Activated naive CD4-positive, alpha-beta T cell treated with anti-CD3 and anti-CD28 coated beads, Interleukin-2, amount 50 U/mL, for 72 hours (primary cell): ENCODE results near the gene STX8. TPM values are rescaled to one million over a fixed set of nuclear protein-coding genes. Genes with fewer than 3 reads are reported as not detected.

ENCODE experiments used
- ATAC-seq, 2 donors: fragments of 150-1000 bp; cut with Tn5 transposase; 2 replicates each; pipeline ENCODE4 v1.10.0; 2021; ENCODE audit warnings: mild to moderate bottlenecking in 2 of 2, moderate library complexity in 2 of 2
- DNase-seq, 2 donors: peaks; one replicate each; pipeline ENCODE4 v3.0.0; 2021 to 2022; ENCODE audit warnings: low spot score in 2 of 2
- H3K27ac Mint-ChIP-seq, 2 donors: one replicate each; pipeline ENCODE4 v1.8.0; 2022; ENCODE audit warnings: mild to moderate bottlenecking in 2 of 2, mixed read lengths in 2 of 2
- H3K36me3 Mint-ChIP-seq, 2 donors: one replicate each; pipeline ENCODE4 v1.8.0; 2022; ENCODE audit warnings: mixed read lengths in 2 of 2
- H3K9me3 Mint-ChIP-seq, 2 donors: one replicate each; pipeline ENCODE4 v1.8.0; 2022; ENCODE audit warnings: mixed read lengths in 2 of 2
- total RNA-seq, 2 donors: library from RNA; stranded (reverse); gene quantifications; one replicate each; pipeline ENCODE4 v1.2.3, GENCODE V29; 2022

STX8 gene
- total RNA-seq, 2 donors from 2014 or later: 42.1 to 65.4 TPM

DNA sequence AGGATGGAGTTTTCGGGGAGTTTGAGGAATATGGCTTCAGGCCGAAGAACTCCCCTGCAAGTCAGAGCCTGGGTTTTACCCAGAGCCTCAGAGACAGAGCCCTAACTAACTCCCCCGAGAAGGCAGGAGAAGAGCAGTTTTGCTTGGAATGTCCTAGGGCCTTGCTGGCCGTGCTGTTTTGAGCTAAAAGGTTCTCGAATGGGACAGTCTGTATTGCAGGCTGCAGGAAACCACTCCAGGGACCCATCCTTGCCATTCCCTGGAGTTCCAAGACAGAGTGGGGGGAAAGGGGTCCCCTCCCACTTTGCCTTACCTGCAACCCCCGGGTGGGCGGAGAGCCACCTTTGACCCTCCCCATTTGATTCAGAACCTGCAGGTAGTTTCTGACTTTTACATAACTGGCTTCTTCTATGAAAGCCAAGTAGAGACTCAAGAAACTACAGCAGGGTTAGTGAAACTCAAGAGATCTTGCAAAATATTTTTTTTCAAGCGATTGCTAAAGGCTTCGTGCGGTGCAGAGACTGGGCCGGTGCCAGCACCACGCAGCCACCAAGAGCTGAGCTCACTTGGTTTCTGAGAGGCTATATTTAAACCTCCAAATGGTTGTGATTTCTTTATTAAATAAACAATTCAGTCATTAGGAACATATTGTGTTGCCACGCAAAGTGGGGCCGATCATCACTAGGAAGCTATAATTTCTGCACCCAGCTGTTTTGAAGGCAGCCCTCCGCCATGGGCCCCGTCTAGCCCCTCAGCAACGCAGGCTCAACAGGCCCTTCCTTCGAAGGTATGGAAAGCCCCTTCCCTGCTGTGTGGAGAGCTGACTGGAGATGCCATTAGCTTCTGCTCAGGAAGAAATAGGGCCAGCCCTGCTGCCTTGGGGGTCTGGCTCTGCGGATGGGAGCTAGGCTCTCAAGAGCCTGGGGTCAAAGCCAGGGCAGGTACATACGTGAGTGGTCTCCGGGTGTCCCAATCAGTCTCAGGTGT, 331.3 kb downstream of the STX8 start:
- no peak for ATAC-seq
- H3K27ac Mint-ChIP-seq: no peak overlapping the region
- no peaks in the 10 kb centered on the region for H3K9me3 Mint-ChIP-seq
- H3K36me3 Mint-ChIP-seq: no peaks in the 10 kb centered on the region
- no peak for DNase-seq

DNA sequence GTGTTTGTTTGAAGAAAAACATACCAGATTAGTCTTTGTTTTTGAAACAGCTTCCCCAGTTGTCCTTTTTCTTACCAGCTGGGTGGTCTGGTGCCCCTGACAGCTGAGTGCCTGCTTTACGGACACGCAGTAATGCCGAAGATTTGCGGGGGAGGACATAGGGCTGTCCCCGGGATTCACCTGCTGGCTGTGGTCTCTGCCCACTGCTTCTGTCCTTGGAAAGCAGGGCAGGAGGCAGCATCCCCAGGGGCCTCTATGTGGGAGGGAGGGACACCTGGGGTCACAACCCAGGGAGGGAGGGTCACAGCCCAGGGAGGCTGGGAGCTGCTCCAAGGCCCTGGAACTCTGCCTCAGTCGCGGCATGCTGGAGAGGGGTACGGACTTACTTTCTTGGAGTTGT, 332.6 kb downstream of the STX8 start:
- no peaks in the 10 kb centered on the region for H3K36me3 Mint-ChIP-seq
- ATAC-seq (no peak), DNase-seq (no peak)
- no peaks in the 10 kb centered on the region for H3K9me3 Mint-ChIP-seq
- no peak overlapping the region for H3K27ac Mint-ChIP-seq

DNA sequence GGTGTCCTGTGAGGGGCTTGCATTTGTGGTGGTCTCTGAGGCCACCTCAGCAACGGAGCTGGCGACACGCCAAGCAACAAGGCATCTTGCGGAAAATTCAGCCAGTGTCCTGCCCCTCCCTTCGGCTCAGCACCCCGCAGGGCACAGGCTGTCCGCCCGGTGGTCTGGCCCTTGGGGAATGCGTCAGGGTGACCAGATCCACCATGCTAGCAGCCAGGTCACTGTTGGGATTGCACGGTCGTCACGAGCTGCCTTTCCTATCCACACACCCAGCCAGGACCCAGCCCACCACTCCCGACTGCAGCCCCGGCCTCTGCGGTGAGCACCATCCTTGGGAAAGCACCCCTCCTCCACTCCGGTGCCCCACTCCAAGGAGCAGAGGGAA, 333.1 kb downstream of the STX8 start:
- ATAC-seq (no peak), DNase-seq (no peak)
- Mint-ChIP-seq H3K9me3 (no peaks in the 10 kb centered on the region), H3K36me3 (peaks cover 0 to 3% of the 10 kb centered on the region in 2 donors), H3K27ac (no peak overlapping the region)

GRCh38 chr17:9241774-9242496, 333.7 kb downstream of the STX8 start:
- ATAC-seq: no peak
- no peak for DNase-seq
- H3K27ac Mint-ChIP-seq: no peak overlapping the region
- H3K9me3 Mint-ChIP-seq: no peaks in the 10 kb centered on the region
- peaks cover 0 to 5% of the 10 kb centered on the region in 2 donors for H3K36me3 Mint-ChIP-seq

DNA sequence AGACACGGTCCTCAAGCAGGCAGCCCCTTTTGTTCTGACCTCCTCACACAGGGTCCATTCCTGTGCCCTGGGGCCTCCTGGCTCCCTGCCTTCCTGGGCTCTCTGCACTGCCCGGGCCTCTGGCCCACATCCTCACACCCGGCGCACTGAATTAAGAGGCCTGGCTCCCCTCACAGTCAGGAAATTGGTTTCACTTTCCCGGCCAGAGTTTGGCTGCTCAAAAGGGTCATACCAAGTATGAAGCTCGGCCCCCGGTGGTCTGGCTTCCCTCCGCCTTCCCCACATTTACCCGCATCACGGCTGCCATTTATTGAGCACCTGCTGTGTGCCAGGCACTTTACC, 334.3 kb downstream of the STX8 start:
- ATAC-seq: no peak
- Mint-ChIP-seq H3K36me3 (peaks cover 0 to 5% of the 10 kb centered on the region in 2 donors), H3K9me3 (no peaks in the 10 kb centered on the region), H3K27ac (no peak overlapping the region)
- DNase-seq: no peak

DNA sequence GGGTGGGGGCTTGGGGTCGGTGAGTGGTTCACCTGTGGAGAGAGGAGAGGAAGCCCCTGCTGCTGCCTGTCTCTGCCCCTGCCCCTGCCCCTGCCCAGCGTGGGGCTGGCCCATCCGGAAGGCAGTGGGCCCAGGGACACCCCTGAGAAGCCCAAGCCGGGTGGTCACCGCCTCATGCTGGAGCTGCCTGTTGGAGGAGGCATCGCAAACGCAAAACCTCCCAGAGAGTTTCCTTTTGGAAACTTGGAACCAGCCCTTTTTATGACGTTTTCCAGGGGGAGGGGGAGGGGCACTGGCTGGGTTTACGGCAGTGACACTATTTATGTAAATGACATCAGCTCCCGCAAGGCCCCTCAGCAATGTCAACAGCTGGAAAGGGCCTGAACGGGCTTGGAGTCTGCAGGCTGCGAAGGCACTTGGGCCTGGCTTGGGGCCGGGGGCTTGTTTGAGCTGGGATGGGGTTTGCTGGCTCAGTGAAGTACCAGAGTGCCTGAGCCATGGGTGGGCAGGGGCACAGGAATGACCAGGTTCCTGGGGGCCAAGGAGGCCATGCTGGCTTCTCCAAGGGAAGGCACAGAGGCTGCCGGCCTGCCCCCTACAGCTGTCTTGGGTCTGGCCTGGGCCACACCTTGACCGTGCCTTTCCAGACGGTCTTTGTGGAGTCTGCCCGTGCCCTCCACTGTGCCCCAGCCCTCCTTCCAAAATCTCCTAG, 334.8 kb downstream of the STX8 start:
- Mint-ChIP-seq H3K27ac (no peak overlapping the region), H3K9me3 (no peaks in the 10 kb centered on the region), H3K36me3 (peaks cover 0 to 5% of the 10 kb centered on the region in 2 donors)
- DNase-seq (no peak), ATAC-seq (no peak)

DNA sequence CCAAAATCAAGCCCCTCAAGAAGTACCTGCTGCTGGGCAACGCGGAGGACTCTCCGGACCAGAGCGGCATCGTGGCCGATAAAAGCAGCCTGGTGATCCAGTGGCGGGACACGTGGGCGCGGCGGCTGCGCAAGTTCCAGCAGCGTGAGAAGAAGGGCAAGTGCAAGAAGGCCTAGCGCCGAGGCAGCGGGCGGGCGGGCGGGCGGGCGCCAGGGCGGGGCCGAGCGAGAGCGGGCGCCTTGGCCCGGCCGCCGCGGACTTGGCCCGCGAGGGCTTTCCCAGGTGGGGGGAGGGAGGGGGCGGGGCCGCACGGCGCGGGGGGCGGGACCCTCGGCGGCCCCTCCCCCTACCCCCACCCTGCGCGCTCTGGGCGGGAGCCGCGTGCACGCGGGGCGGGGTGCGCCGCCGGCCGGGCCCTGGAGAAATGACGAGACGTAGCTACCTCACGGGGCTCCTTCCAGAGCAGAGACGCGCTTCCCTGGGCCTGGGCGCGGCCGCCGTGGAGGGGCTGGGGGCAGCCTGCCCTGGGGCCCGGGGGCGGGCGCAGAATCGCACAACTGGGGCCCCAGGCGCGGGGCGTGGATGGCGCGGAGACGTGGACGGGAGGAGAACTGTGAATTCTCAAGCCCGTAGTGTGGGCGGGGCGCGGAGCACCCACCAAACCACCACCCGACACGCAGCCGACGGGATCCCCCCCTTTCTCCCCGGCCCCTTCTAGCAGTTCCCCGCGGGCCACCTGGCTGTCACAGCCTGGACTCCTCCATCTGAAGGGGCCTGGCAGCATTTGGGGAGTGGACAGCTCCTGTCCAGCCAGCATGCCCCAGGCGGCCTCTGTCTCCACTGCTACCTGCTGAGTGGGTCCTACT, 335.6 kb downstream of the STX8 start:
- H3K36me3 Mint-ChIP-seq: peaks cover 0 to 5% of the 10 kb centered on the region in 2 donors
- H3K9me3 Mint-ChIP-seq: no peaks in the 10 kb centered on the region
- ATAC-seq (peak; percentile 70 to 88), DNase-seq (peak; percentile 65 to 66)
- peak overlapping the region; percentile 50 to 72 for H3K27ac Mint-ChIP-seq

- no peak for DNase-seq
- Mint-ChIP-seq H3K36me3 (peaks cover 0 to 5% of the 10 kb centered on the region in 2 donors), H3K27ac (peak overlapping the region; percentile 50 to 72), H3K9me3 (no peaks in the 10 kb centered on the region)
- peak; percentile 16 to 31 for ATAC-seq
Observed at GRCh38 chr17:9239246-9239792, 336.3 kb downstream of the STX8 start.

GRCh38 chr17:9238340-9239245, 337.0 kb downstream of the STX8 start:
- Mint-ChIP-seq H3K27ac (peak overlapping the region; percentile 12 to 72), H3K9me3 (no peaks in the 10 kb centered on the region), H3K36me3 (peaks cover 0 to 5% of the 10 kb centered on the region in 2 donors)
- DNase-seq (no peak), ATAC-seq (no peak)

GRCh38 chr17:9237661-9238301, 337.8 kb downstream of the STX8 start:
- no peak for DNase-seq

DNA sequence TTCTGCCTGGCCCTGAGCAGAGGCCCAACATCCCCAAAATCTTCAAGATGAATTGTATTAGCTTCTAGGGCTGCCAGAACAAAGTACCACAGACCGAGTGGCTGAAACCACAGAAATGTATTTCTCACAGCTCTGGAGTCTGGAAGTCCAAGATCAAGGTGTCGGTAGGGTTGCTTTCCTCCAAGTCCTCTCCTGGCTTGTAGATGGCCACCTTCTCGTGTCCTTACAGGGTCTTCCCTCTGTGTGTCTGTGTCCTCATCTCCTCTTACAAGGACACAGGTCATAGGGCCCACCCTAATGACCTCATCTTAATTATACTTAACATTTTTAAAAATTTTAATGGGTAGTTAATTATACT, 338.6 kb downstream of the STX8 start:
- peaks cover 0 to 5% of the 10 kb centered on the region in 2 donors for H3K36me3 Mint-ChIP-seq
- DNase-seq: no peak
- ATAC-seq: no peak
- no peaks in the 10 kb centered on the region for H3K9me3 Mint-ChIP-seq
- no peak overlapping the region for H3K27ac Mint-ChIP-seq

More at GRCh38 chr17:9237661-9238301, 337.8 kb downstream of the STX8 start:
- ATAC-seq: no peak
- Mint-ChIP-seq H3K27ac (no peak overlapping the region), H3K36me3 (peaks cover 0 to 5% of the 10 kb centered on the region in 2 donors), H3K9me3 (no peaks in the 10 kb centered on the region)

DNA sequence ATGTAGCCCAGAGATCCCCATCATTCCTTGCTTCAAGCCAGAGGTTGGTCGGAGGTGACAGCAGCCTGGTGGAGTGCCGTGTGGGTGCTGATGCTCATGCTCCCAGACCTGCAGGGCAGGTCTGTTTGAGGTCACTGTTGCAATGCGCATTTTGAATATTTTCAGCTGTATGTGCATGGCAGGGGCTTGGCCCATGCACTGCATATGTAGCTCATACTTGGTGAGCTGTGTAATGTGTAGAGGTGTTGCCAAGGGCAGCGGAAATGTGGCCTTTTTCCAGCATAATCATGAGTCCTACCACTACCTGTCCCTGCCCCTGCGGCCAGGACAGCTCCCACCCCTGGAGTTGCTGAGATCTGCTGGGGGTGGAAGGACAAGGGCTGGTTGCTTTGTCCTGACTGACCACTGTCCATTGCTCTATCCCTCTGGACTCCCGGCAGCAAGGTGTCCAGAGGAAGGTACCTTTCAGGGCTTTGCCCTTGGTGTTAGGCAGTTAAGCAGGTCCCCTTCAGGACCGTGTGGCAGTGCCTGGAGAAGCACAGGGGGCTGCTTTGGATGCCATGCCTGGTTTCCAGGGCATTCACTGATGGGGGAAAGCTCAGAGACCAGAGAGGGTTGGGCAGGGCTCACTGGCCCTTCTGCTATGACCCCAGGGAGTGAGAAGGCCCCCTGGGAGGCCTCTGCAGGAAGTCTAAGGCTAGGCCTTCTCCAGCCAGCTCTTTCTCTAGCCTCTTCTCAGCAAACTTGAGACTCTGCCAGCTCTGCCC, 339.2 kb downstream of the STX8 start:
- ATAC-seq (no peak), DNase-seq (no peak)
- no peaks in the 10 kb centered on the region for H3K9me3 Mint-ChIP-seq
- H3K27ac Mint-ChIP-seq: no peak overlapping the region
- peaks cover 0 to 5% of the 10 kb centered on the region in 2 donors for H3K36me3 Mint-ChIP-seq

- DNase-seq (no peak), ATAC-seq (peak; percentile 15 to 57)
- Mint-ChIP-seq H3K9me3 (no peaks in the 10 kb centered on the region), H3K27ac (no peak overlapping the region), H3K36me3 (peaks cover 0 to 5% of the 10 kb centered on the region in 2 donors)
Observed at GRCh38 chr17:9235346-9235745, 340.3 kb downstream of the STX8 start.

GRCh38 chr17:9234389-9234945, 341.2 kb downstream of the STX8 start:
- Mint-ChIP-seq H3K9me3 (no peaks in the 10 kb centered on the region), H3K27ac (no peak overlapping the region), H3K36me3 (peaks cover 0 to 5% of the 10 kb centered on the region in 2 donors)
- DNase-seq (no peak), ATAC-seq (no peak)
